ENCODE results near the gene DNAJC5. TPM values are rescaled to one million over a fixed set of nuclear protein-coding genes. Genes with fewer than 3 reads are reported as not detected.

The DNAJC5 gene
- total and polyA plus RNA-seq, 9 of the 15 experiments (the other 6 are each of a cell fraction or from before 2014, with no cell fraction given): 0.95 to 42.8 (median 23.4) TPM

- TF ChIP-seq HDAC8 (tag; IDR thresholded peaks at IDR 0.05): no peak
- TF ChIP-seq, protein P1, sequence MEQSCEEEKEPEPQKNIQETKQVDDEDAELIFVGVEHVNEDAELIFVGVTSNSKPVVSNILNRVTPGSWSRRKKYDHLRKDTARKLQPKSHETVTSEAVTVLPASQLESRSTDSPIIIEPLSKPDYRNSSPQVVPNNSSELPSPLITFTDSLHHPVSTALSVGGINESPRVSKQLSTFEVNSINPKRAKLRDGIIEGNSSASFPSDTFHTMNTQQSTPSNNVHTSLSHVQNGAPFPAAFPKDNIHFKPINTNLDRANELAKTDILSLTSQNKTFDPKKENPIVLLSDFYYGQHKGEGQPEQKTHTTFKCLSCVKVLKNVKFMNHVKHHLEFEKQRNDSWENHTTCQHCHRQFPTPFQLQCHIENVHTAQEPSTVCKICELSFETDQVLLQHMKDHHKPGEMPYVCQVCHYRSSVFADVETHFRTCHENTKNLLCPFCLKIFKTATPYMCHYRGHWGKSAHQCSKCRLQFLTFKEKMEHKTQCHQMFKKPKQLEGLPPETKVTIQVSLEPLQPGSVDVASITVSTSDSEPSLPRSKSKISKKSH (CRISPR knock-in tag; IDR thresholded peaks at IDR 0.05): no peak
- no peak for TF ChIP-seq POLR2AphosphoS5 (IDR thresholded peaks at IDR 0.05; ENCODE audit: control insufficient read depth, insufficient read depth, low read depth, low read length)
- TF ChIP-seq ZKSCAN1 (IDR thresholded peaks at IDR 0.05; ENCODE audit: low read depth, low read length): no peak
- no peak for TF ChIP-seq RREB1 (CRISPR knock-in tag; IDR thresholded peaks at IDR 0.05)
These were observed 56.7 kb downstream of the DNAJC5 start (continued) for GRCh38 chr20:63951398-63952209.
